ACC112 (cell line): ENCODE data around the gene LMTK3.

Experiments used
- H2AFZ ChIP-seq: fragments of 200-600 bp; sonication (generic); one replicate; pipeline ENCODE4 v1.6.0; 2017; ENCODE audit warnings: antibody characterized with exemption, low read length; ENCODE audit not compliant: unreplicated experiment
- H3K27ac ChIP-seq: fragments of 200-600 bp; sonication (generic); 2 replicates; pipeline ENCODE4 v1.5.1; 2014; ENCODE audit warnings: low read depth, mild to moderate bottlenecking, antibody characterized with exemption, low read length, moderate library complexity
- H3K27me3 ChIP-seq: fragments of 200-600 bp; sonication (generic); 2 replicates; pipeline ENCODE4 v1.6.1; 2014; ENCODE audit warnings: mild to moderate bottlenecking, antibody characterized with exemption, low read length, moderate library complexity, mixed read lengths; ENCODE audit not compliant: insufficient read depth
- H3K36me3 ChIP-seq: fragments of 200-600 bp; sonication (generic); 2 replicates; pipeline ENCODE4 v1.6.1; 2016; ENCODE audit warnings: mild to moderate bottlenecking, antibody characterized with exemption, low read length, moderate library complexity, mixed read lengths; ENCODE audit not compliant: insufficient read depth
- H3K4me1 ChIP-seq: fragments of 200-600 bp; sonication (generic); one replicate; pipeline ENCODE4 v1.6.1; 2016; ENCODE audit warnings: low read length, mixed read lengths; ENCODE audit not compliant: insufficient read depth, unreplicated experiment, control insufficient read depth
- H3K4me3 ChIP-seq: fragments of 200-600 bp; sonication (generic); 2 replicates; pipeline ENCODE4 v1.5.1; 2014; ENCODE audit warnings: mild to moderate bottlenecking, low read depth, low read length
- H3K79me2 ChIP-seq: fragments of 200-600 bp; sonication (generic); one replicate; pipeline ENCODE4 v1.6.0; 2016; ENCODE audit warnings: low read length; ENCODE audit not compliant: control insufficient read depth, unreplicated experiment, insufficient read depth

The LMTK3 gene

GRCh38 chr19:48469289-48469881 lies 42.2 kb downstream of the LMTK3 start, which contains the start of gene CYTH2:
CYTH2 (plus strand) TSS chr19:48469369; CDS start chr19:48469508, 139 bp downstream.
- Histone ChIP-seq H3K36me3 (no peaks in the 10 kb centered on the region), H3K27ac (peak within 1 kb of the TSS; percentile 75), H3K4me3 (peak within 1 kb of the TSS; percentile 76), H3K27me3 (no peaks in the 10 kb centered on the region), H3K4me1 (peaks cover 15% of the 10 kb centered on the region), H2AFZ (no peak within 1 kb of the TSS), H3K79me2 (peaks cover 12% of the 10 kb centered on the region)

GRCh38 chr19:48468772-48469288 lies 42.8 kb downstream of the LMTK3 start:
- no peaks in the 10 kb centered on the region for H3K36me3 ChIP-seq
- peak overlapping the region; percentile 76 for H3K4me3 ChIP-seq
- no peak overlapping the region for H2AFZ ChIP-seq
- H3K27me3 ChIP-seq = no peaks in the 10 kb centered on the region
- peaks cover 15% of the 10 kb centered on the region for H3K4me1 ChIP-seq
- H3K79me2 ChIP-seq = peaks cover 12% of the 10 kb centered on the region
- peak overlapping the region; percentile 75 for H3K27ac ChIP-seq

DNA sequence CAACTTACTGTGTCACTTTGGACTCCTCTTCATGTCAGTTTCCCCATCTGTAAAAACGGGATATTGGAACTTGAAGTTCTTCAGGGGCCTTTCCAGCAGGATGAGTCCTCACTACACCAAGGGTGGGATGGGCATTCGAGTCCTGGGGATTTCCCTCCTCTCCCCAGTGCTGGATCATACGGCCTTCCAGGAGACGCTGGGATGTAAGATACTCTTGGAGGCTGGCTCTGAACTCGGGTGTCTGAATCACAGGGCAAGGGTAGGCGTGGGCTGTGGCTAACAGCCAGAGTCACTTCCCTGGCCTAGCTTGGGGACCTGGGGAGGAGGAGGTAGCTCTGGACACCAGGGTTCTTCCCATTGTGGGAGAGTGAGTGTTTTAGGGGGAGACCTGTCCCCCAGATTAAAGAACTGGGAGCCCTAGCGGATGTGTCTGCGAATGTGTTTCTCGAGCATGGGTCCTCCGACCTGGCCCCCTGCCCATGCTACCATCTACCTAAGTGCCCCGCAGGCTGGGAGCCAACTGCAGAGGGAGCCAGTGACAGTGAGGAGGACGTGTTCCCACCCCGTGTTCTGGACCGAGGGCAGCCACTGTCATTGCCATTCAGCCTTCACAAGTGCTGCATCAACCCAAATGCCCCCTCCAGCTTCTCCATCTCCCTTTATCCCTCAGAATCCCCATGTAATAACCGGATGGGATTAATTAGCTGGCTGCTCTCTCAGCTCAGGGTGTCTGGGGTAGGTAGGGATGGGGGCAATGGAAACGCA lies 44.9 kb downstream of the LMTK3 start:
- Histone ChIP-seq H3K4me1 (peaks cover 15% of the 10 kb centered on the region), H3K79me2 (peaks cover 12% of the 10 kb centered on the region), H3K27ac (no peak overlapping the region), H3K27me3 (no peaks in the 10 kb centered on the region), H3K36me3 (no peaks in the 10 kb centered on the region), H2AFZ (no peak overlapping the region), H3K4me3 (no peak overlapping the region)

DNA sequence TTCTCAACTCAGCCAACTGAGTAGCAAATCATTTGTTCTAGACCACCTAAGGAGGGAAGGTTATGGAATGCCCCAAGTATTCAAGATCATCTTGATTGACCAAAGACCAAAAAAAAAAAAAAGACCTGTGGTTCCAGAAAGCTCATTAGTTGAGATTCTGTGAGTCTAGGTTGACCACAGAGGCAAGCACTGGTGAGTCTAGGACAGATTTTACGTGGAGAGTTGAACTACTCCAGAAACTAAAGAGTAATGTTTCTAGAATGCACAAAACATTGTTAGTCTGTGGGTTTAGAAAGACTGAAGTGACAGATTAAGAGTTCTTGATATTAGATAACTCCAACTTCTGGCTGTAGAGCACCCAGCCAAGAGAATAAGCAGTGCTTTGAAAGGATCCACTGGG lies 46.4 kb downstream of the LMTK3 start:
- Histone ChIP-seq H3K79me2 (peaks cover 6% of the 10 kb centered on the region), H2AFZ (no peak overlapping the region), H3K36me3 (no peaks in the 10 kb centered on the region), H3K4me1 (peaks cover 11% of the 10 kb centered on the region), H3K27me3 (no peaks in the 10 kb centered on the region), H3K4me3 (no peak overlapping the region), H3K27ac (no peak overlapping the region)

DNA sequence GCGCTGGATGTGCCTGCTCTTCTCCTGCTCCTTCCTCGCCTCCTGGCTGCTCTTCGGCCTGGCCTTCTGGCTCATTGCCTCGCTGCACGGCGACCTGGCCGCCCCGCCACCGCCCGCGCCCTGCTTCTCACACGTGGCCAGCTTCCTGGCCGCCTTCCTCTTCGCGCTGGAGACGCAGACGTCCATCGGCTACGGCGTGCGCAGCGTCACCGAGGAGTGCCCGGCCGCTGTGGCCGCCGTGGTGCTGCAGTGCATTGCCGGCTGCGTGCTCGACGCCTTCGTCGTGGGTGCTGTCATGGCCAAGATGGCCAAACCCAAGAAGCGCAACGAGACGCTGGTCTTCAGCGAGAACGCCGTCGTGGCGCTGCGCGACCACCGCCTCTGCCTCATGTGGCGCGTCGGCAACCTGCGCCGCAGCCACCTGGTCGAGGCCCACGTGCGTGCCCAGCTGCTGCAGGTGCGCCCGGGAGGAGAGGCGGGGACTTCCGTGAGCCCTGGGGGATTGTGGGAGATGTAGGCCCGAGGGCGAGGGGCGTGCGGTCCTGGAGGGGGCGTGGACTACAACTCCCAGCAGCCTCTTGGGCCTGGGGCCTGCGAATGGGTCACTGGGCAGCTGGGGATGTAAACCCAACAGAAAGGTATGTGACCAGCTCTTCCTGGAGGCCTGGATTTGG lies 49.5 kb downstream of the LMTK3 start:
- Histone ChIP-seq H3K27me3 (no peaks in the 10 kb centered on the region), H2AFZ (no peak overlapping the region), H3K36me3 (no peaks in the 10 kb centered on the region), H3K79me2 (no peaks in the 10 kb centered on the region), H3K4me1 (peaks cover 8% of the 10 kb centered on the region), H3K27ac (no peak overlapping the region), H3K4me3 (no peak overlapping the region)

DNA sequence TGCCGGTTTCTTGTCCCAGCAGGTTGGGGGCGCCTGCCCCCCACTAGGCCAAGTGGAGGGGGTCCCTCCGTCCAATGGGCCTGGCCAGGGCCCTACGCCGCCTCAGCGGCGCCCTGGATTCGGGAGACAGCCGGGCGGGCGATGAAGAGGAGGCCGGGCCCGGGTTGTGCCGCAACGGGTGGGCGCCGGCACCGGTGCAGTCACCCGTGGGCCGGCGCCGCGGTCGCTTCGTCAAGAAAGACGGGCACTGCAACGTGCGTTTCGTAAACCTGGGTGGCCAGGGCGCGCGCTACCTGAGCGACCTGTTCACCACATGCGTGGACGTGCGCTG lies 50.0 kb downstream of the LMTK3 start:
- Histone ChIP-seq H3K4me1 (peaks cover 4% of the 10 kb centered on the region), H3K79me2 (no peaks in the 10 kb centered on the region), H2AFZ (no peak overlapping the region), H3K36me3 (no peaks in the 10 kb centered on the region), H3K4me3 (no peak overlapping the region), H3K27ac (no peak overlapping the region), H3K27me3 (no peaks in the 10 kb centered on the region)

- H2AFZ ChIP-seq = no peak overlapping the region
- no peaks in the 10 kb centered on the region for H3K79me2 ChIP-seq
- no peaks in the 10 kb centered on the region for H3K27me3 ChIP-seq
- no peaks in the 10 kb centered on the region for H3K36me3 ChIP-seq
- H3K4me3 ChIP-seq = no peak overlapping the region
- H3K27ac ChIP-seq = no peak overlapping the region
- no peaks in the 10 kb centered on the region for H3K4me1 ChIP-seq
Observed at GRCh38 chr19:48458016-48458415, 53.6 kb downstream of the LMTK3 start.

DNA sequence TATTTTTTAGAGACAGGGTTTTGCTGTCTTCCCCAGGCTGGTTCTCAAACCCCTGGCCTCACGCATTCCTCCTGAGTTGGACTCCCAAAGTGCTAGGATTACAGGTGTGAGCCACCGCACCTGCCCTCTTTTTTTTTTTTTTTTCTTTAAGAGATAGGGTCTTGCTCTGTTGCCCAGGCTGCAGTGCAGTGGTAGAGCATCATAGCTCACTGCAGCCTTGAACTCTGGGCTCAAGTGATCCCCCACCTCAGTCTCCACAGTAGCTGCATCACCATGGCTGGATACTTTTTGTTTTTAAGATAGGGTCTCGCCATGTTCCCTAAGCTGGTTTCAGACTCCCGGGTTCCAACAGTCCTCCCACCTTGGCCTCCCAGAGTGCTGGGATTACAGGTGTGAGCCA lies 54.8 kb downstream of the LMTK3 start:
- no peaks in the 10 kb centered on the region for H3K36me3 ChIP-seq
- H3K4me1 ChIP-seq = no peaks in the 10 kb centered on the region
- H3K79me2 ChIP-seq = no peaks in the 10 kb centered on the region
- no peaks in the 10 kb centered on the region for H3K27me3 ChIP-seq
- no peak overlapping the region for H3K27ac ChIP-seq
- no peak overlapping the region for H2AFZ ChIP-seq
- no peak overlapping the region for H3K4me3 ChIP-seq

DNA sequence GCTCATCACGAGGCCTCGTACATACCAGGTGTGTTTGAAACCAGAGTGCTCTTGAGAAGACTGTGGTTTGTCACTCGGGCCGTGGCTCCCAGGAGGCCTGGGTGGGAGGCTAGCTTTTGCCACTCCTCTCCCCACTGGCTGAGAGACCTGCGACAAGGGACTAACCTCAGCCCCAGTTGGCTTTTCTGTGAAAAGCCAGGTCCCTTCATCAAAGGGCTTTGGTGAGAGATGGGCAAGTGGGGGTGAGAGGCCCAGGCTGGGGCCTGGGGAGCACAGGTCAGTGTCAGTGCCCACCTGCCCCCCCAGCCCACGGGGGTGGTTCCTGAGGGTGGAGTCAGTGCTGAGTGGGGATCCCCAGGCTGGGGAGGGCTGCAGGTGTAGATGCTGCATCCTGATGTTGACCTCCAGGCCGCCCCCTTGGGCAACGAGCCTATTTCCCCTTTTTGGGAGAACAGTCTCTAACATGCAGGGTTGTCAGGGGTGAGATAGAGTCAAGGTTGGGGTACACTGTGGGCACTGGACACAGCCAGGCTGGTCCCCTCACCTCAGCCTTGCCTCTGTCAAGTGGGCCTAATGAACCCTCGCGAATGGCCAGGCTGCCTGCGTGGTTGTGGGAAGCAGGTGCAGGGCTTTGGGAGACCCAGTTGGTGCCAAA lies 55.6 kb downstream of the LMTK3 start:
- Histone ChIP-seq H3K79me2 (no peaks in the 10 kb centered on the region), H3K4me1 (no peaks in the 10 kb centered on the region), H3K36me3 (no peaks in the 10 kb centered on the region)

GRCh38 chr19:48455171-48455907 lies 56.3 kb downstream of the LMTK3 start, which contains the start of gene KCNJ14:
KCNJ14 (plus strand) TSS chr19:48455574; CDS start chr19:48461725, 6,151 bp downstream.
- Histone ChIP-seq H3K4me3 (no peak within 1 kb of the TSS), H3K27me3 (no peaks in the 10 kb centered on the region), H2AFZ (no peak within 1 kb of the TSS), H3K36me3 (no peaks in the 10 kb centered on the region), H3K27ac (no peak within 1 kb of the TSS), H3K79me2 (no peaks in the 10 kb centered on the region), H3K4me1 (no peaks in the 10 kb centered on the region)

More for the DNA sequence above, 55.6 kb downstream of the LMTK3 start:
- H3K4me3 ChIP-seq = no peak overlapping the region
- H3K27me3 ChIP-seq = no peaks in the 10 kb centered on the region
- no peak overlapping the region for H3K27ac ChIP-seq
- no peak overlapping the region for H2AFZ ChIP-seq
